Limb (tissue), 2 donors: ENCODE measurements around the gene HPX.

Experiments
- DNase-seq, 2 donors: peaks; one replicate each; pipeline ENCODE4 v3.0.0-alpha.2; 2016; ENCODE audit errors: extremely low spot score in 2 of 2

The HPX gene, protein sequence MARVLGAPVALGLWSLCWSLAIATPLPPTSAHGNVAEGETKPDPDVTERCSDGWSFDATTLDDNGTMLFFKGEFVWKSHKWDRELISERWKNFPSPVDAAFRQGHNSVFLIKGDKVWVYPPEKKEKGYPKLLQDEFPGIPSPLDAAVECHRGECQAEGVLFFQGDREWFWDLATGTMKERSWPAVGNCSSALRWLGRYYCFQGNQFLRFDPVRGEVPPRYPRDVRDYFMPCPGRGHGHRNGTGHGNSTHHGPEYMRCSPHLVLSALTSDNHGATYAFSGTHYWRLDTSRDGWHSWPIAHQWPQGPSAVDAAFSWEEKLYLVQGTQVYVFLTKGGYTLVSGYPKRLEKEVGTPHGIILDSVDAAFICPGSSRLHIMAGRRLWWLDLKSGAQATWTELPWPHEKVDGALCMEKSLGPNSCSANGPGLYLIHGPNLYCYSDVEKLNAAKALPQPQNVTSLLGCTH

DNA sequence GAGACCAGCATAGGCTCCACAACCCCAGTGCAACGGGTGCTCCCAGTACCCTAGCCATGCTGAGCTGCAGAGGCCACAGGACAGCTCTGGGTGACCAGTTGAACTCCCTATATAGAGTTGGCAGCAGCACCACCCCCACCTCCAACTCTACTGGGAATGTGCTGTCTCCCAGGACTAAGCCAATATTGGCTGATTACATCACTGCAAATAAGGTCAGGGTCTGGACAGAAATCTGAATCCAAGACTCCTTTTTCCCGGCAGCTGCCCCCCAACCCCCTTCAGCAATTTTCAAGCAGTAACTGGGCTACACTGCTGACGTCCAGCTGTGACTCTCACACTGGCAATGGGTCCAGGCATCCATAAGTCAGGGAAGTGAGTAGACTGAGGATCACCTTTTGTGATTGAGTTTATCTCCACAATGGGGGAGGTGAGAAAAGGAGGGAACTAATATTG lies at the start of gene HPX:
TSS of gene HPX (minus strand) at position 82 of the 453 bp plus-strand sequence. CDS start at position 58, 24 bp downstream.
- DNase-seq = no peak

DNA sequence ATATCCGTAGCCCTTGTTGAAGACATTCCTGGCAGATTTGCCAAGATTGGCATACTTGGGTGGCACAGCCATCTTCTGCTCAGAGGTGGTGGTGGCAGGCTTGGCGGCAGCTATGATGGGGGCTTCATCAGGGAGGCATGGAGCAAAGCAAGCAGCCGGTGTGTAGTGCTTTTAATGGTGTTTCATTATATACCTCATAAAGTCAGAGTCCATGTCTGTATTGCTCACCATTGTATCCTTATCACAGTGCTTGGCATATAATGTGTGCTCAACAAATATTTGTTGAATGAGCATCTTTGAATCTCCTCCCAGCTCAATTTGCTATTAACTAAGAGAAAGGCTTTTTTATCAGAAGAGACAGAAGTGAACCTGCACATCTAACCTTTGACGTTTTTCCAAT lies 48.5 kb upstream of the HPX start:
- DNase-seq = no peak

DNA sequence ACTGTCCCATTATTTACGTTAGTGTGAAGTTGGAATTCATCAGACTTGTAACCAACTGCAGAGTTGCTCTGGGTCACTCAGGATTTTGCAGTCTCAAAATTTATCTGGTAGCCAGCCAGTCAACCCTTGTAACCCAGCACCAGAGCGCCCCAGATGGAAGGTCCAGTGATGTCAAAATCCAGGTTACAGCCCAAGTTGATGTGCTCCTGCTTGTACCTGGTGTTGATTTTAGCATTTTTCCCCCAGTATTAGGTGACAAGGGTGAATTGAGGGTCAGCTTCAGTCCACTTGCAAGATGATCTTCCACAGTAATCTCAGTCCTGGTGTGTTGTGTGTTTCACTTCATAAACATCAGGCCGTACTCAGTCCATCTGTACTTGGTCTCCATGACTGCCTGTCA lies 48.0 kb upstream of the HPX start:
- DNase-seq = no peak

DNA sequence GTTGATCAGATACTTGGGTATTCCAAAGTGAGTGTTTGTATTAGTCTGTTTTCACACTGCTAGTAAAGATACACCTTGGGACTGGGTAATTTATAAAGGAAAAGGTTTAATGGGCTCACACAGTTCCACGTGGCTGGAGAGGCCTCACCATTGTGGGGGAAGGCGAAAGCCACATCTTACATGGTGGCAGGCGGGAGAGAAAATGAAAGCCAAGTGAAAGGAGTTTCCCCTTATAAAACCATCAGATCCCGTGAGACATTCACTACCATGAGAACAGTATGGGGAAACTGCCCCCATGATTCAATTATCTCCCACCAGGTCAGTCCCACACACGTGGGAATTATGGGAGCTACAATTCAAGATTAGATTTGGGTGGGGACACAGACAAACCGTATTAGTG lies 47.6 kb upstream of the HPX start:
- DNase-seq = no peak

DNA sequence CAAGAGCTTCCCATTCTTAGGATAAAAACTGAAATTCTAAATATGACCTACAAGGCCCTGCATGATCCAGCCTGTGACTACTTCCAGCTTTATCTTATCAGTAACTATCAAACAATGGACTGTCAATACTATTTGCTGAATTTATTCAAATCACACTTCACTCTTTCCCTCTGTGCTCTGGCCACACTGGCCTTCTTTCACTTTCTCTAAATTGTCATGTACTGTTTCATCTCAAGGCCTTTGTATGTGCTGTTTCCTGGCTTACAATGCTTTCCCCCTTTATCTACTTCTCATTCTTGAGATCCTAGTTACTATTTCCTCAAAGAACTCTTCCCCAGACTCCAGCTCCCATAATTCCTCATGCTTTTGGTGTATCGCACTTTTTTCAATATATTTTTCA lies 46.2 kb upstream of the HPX start:
- no peak for DNase-seq

DNA sequence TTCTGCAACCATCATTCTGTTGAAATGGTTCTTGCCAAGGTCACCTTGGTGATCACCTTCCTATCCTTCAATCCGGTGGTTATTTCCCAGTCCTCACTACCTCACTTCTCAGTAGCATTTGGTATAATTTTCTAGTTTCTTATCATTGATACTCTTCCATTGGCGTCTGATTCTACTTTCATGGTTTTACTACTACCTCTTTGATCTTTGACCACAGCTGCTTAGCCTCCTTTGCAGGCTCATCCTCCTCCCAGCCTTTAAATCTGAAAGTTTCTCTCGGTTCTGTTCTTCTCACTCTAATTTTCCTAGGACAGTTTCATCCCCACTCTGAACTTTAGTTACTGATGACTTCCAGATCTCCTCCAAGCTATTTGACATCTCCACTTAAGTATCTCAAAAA lies 45.5 kb upstream of the HPX start:
- no peak for DNase-seq

DNA sequence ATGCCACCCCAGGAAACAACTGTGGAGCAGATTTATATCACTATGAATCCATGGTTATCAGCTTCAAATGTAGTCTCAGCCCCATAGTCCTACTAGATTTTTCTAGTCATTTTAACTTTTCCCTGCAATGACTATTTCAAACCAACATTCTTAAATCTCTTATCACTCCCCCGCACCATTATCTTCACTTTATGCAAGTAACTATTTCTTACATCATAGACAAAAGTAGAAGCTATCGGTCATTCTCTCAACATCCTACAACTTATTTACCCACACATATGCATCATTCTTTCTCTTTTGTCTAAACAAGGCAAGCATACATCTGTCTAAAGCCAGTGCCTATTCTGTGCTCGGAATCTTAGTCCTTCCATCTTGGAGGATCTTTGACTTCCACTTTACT lies 44.9 kb upstream of the HPX start:
- DNase-seq = no peak

DNA sequence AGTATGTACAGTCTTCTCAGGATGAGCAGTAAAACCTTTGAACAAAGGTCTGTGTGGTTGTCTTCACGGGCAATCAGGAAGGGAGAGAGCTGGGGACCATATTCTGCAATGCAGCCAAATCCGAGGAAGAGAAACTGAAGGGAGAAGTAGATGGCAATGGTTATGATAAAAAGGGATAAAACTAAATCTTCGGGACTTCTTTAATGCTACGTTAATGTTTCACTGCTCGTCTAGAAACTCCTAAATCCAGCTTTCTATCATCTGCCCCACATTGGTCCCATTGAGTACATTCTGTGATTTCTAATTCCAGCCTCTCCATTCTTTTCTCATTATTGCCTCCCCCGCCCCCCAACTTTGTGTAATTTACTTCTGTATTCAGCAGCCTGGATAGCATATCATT lies 42.2 kb upstream of the HPX start:
- DNase-seq = no peak

DNA sequence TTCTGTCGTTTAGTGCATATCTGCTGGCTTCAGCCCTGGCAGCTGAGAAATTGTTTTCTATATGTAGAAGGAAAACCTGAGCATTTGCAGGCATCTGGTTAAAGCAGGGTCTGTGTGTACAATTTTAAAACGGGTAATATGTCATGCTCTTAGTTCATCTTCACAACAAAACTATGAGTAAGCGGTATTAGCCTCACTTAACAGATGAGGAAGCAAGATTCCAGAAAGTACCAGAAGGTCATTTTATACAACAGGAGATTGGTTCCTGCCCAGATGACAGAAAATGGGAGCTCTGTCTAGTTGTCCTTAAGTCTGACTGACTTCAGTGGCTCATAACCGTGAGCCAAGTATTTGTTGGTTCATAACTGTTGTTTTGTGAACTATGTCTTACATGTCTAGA lies 41.7 kb upstream of the HPX start:
- DNase-seq = no peak

DNA sequence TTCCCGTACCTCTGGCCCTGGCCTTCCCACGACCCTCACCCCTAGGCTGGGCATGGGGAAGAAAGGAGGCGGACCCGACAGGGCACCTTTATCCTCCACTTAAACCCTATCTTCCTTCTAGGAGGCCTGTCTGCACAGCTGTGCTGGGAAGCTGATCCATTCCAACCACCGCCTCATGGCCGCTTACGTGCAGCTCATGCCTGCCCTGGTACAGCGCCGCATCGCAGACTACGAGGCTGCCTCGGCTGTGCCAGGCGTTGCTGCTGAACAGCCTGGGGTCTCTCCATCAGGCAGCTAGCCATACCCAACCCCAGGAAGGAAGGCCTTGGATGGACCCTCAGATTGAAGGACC lies 41.1 kb upstream of the HPX start:
- DNase-seq = no peak

DNA sequence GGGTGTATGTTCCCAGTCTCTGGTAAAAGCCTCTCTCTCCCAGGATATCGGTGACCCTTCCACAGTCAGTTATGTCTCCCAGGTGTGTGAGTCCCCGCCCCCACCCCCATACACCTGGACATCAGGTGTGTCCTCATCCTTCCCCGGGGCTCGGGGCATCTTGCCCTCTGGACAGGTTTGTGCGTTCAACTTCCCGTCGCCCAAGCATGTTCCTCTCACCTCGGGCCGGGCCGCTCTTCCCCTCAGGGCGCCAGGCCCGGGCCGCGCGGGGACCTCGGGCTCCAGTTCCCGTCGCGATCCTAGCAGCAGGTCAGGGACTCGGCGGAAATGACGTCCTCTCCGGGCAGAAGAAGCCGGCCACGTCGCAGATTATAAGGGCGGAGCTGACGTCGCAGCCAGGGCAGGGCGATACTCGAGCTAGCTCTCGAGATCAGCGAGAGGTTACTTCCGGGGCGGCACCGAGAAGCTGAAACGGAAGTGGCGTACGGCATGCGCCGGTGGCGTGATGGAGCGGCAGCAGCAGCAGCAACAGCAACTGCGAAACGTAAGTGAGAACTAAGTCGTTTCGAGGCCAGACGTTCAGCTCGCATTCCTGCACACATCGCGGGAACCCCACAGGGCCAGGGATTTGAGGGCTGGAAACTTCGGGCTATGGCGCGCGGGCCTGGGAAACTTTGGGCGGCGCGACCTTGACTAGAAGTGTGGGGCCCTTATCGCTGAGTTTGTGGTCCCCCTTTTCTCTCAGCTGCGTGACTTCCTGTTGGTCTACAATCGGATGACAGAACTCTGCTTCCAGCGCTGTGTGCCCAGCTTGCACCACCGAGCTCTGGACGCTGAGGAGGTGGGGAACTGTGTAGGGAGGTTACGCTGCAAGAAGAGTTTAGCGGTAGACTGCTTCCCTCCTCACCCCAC lies 40.5 kb upstream of the HPX start, which contains the start of the genes ARFIP2 and TIMM10B:
TSS of gene ARFIP2 (minus strand) at position 320 of the 912 bp plus-strand sequence. CDS start 910 bp downstream, outside the sequence.
TSS of gene TIMM10B (plus strand) at position 490 of the 912 bp plus-strand sequence. CDS start at position 506, 16 bp downstream.
- peak; percentile 97 to 99 for DNase-seq

DNA sequence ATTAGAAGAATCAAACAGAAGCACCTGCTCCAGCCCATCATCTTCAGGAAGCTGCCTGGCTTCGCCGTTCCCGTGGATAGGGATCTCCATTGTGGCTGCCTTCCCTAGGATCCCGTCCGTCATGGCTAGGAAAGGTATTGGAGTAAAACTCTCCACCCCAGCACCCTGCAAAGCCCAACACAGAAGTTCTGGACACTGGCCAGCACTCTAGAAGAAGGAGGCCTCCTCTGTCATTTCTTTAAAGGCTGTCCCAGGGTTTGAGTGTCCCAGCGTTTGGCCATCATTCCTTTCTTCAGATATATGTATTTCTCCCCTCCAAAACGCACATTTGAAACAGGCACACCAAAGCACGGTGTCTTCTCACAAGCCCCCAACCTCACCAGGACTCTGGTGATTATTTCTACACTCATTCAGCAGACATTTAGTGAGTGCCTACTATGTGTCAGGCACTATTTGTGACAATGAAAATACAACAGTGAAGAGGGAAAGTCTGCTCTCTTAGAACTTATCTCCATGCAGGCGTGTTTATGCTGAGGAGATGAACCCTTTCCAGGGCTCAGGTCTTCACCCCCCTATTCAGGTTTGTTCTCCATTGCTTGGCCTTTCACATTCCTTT lies 39.6 kb upstream of the HPX start:
- DNase-seq = no peak

DNA sequence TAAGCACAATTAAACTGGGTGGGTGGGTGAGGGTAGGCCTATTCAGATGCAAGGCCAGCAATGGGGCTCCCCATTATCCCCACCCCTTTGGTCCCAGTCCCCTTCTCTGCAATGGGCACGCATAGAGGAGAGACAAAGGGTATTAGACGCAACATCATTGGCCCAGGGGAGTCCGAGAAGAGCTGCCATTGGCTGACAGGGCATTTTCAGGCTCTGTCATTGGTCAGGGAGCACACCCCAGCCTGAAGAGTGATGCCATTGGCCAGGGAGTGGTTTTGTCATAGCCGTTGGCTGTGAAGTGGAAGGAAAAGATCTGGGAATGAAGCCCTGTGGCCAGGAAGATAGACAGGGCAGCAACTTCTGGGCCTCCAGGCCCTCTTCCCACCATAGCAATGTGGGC lies 35.8 kb upstream of the HPX start:
- no peak for DNase-seq

DNA sequence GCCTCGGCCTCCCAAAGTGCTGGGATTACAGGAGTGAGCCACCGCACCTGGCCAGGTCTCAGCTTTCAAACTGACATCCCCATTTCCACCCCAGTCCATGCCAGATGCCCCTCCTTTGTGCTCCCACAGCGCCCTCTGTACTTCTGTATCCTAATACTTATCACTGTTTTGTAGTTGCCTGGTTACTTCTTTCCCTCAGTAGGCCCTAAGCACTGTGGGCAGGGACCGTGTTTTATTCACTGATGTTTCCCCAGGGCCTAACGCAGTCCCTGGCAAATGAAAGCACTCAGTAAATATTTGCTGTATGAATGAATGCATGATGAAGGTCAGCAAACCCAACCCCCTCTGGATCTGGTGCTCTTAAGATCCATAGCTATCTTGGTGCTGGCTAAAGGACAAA lies 35.1 kb upstream of the HPX start:
- no peak for DNase-seq

DNA sequence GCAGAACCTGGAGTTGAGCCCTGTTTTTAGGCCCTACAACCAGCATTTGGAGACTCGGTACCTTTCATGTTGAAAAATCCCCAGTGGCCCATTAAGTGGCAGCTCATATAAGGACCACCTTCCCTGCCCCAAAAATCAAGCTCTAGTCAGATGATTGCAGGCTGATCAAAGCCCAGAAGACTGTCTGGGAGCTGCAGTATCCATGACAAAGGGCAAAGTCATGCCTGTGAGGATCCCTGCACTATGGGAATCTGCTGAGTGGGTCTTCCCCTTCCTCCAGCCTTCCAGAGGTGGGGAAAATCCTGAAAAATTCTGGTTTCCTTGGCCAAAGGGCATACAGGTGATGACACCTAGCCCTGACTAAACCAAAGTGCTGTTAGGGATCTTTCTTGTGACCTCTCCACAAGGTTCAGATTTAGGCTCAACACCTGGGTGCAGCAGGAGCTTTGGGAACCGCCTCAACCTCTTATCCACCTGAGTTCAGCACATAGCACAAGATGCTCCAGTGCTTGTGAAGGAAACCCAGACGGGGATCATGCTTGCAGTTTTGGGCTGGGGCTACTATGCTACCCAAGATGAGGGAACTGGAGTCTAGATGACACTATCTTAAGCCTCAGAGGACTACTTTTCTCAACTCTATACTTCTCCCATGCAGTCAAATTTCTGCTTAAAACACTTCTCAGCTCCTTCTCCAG lies 34.2 kb upstream of the HPX start:
- DNase-seq = no peak

DNA sequence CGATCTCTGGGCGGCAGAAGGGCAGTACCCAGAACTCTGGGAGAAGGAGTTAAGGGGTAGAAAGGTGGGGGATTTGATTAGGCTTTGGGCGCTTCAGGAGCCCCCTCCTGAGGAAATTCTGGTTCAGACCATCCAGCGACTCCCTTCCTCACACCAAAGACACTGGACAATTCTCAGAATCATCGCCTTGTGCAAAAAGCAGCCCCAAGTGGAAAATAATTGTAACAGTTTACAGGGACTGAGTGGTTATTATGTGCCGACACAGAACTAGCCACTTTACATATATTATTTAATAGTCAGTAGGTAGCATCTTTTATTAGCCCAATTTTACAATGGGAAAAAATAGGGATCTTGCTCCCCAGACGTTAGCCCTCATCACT lies 33.6 kb upstream of the HPX start:
- DNase-seq = no peak

DNA sequence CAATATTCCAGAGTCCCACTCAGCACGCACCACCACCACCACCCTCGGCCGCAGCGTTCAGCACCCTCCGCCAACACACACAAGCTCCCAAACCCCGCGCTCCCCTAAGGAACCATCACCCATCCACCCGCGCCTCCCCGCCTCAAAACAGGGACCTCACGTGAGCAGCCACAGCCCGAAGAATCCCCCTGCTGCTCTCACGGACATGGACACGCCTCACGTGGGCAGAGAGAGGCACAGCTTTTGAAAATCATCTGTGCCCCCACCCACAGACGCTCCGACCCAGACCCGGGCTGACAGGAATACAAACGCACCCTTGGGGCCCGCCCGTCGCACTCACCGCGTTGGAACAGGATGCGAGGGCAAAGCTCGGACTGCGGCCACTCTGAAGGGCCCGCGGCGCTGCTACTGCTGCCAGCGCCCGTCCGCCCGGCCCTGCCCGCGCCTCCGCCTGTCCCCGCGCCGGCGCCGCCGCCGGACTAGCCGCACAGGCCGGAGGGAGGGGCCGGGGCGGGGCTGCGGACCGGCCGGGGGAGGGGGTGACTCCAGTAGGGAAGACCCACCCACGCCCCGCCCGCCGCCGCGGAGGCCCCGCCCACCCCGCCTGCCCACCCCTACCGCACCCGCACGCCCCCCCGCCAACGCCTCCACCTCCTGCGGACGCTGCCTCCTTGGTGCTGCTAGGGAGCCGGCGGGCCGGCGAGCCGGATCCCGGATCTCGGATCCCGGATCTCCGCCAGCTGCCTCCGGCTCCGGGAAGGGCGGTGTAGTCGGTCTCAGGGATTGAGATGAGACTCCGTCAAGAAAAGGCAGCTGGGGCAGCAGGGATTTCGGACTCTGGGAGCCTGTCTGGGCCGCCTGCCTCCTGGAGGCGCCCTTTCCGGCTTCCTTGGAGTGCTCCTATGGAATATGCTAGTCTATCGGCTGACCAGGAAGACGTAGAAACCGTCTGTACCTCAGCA lies 32.9 kb upstream of the HPX start, which contains the start of gene TRIM3:
TSS of gene TRIM3 (minus strand) at position 491 of the 962 bp plus-strand sequence. CDS start 8,246 bp downstream, outside the sequence.
- peak; percentile 88 to 98 for DNase-seq

DNA sequence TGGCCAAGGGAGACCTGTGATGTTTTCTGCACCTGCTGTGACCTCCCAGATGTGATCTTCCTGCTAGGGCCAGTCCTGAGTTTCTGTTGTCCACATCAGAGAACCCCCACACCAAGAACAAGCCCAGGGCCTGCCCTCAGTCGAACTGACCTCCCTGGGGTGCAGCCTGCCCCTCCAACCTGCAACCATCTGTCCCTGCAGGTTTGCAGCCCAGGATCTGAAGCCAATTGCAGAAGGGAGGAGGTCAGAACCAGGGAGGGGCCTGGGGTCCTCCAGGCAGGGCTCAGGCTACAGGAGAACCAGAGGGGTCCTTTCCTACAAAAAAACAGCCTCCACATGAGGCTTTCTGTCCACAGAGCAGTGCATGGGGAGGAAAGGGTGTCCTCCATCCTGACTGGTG lies 32.1 kb upstream of the HPX start:
- no peak for DNase-seq

DNA sequence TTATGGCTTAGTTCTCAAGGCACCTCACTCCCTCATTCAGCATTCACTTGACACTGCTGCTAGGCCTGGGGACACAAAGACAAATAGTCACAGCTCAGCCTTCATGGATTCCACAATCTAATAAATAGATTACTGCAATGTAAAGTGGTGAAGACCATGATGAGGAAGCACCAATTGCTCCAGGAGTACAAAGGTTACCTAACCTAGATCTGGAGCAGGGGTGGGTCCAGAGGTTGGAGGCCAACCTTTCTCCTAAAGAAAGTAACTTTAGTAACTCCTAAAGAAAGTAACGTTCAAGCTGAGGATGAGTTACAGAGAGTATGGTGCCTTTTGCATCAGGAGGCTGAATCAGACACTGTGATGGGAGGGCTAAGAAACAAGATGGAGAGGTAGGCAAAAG lies 28.8 kb upstream of the HPX start:
- DNase-seq = no peak
